ENCODE data around the gene SOWAHC.
A peak's percentile ranks its signal among the peaks of the same experiment; 100 is the strongest.
"Not testable (repeated sequence)": the region's sequence is repeated elsewhere in the genome, so short reads cannot be mapped to it uniquely, and the experiment has no call there.

Gene SOWAHC

GRCh38 chr2:109615637-109616144 lies 1.5 kb downstream of the SOWAHC start:
- peak in 1 of 4 experiments; percentile 12 for DNase-seq

DNA sequence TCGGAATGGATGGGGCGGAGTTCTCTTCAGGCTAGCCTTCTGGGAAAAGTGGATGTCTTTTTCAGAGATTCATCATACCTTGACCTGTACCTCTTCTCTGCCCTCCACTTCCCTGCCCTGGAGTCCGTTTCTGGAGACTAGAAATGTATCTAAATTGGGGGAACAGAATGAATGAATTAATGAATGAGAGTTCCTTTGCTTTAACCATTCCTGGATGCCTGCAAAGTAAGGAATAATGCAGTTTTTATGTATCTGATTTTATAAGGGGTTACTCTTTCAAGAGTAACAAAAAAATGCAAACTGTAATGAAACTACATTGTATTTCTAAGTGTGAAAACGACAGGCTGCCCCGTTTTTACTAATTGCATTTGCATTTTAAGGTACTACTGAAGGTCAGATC lies 2.0 kb downstream of the SOWAHC start:
- no peak for DNase-seq

DNA sequence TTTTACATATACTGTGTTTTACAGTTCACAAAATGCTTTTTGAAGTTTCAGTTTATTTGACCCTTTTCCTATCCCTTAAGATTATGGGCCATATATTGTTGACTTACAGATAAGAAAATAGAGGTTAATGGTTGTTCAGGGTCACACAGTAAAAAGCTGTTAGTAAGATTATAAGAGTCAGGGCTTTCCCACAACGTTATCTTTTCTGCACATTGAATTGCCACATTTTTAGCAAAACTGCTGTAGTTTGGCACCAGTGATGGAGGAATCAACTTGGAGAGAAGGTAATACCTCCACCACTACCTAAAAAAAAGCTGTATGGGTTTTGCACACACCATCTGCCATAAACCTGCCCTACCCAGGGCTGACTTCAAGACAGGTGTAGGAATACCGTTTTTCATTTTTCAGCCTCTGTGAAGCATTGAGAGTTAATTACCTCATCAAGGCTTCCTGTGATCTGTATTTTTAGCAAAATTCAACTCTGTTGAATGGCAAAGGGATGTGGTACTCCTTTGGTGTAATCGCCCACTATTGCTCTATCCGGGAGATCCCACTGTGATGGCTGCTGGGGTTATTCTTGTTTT lies 5.0 kb downstream of the SOWAHC start:
- DNase-seq: no peak

DNA sequence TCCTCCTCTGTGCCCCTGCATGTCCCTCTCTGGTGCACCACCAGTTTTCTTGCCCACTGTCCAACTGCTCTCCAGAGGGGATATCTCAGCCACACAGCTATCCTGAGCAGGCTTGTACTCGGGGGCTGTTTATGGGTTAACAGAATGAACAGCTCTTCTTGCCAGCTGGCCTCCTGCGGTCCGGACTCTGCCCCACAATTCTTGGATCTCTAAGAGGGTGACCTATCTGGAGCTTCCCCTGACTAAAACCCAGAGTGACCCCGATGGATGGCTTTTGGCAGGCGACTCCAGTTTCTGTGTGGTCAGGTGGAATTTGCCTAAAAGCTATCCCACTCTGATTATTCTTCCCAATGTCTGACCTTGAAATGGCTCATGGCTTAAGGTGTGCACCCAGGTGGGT lies 9.1 kb downstream of the SOWAHC start:
- DNase-seq: no peak

- no peak for DNase-seq
Observed at GRCh38 chr2:109623923-109624322, 9.8 kb downstream of the SOWAHC start.

DNA sequence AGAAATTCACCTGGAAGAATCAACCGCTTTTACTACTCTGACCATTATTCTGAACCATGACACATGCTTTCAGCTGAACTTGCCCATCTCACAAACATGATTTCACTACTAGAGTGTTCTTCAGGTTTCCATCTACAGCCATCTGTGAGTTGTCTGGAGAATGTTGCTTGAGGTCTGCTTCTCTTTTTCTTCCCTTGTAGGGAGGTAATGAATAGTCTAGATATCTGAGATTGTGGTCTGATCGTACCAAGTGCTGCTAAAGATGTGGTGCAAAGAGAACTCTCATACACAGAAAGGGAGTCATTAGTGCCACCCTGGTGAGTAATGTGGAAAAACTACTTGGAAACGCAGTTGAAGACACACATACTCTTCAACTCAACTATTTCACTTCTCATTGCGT lies 10.2 kb downstream of the SOWAHC start:
- DNase-seq: no peak

DNA sequence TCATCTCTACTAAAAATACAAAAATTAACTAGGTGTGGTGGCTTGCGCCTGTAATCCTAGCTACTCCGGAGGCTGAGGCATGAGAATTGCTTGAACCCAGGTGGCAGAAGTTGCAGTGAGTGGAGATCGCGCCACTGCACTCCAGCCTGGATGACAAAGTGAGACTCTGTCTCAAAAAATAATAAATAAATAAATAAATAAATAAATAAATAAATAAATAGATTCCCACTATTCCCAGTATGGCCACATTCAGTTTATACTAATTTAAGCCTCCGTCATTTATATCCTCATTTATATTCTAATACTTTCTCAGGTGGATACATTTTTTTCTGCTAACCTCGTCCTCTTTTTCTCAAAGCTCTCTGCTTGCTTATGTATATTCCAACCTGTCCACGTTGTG lies 14.2 kb downstream of the SOWAHC start:
- DNase-seq: not testable (repeated sequence)

DNA sequence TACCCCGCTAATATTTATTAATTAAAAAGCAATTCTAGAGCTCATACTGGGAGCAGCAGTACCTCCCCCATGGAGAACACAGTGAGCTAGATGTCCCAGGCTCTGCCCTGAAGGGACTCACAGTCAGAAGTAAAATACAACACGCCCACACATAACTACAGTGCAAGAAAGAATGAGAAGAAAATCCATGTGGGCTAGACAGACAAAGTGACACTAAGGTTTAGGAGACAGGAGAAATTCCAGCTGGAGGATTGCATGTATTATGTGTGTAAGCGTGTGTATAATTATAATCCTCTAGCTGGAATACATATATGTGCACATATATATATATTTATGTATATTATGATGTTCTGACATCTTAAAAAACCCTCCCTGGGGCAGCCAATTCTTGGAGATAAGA lies 15.7 kb downstream of the SOWAHC start:
- peak in 3 of 4 experiments; percentile 23 to 39 (median 29) for DNase-seq

- peak in 2 of 4 experiments; percentile 14 to 15 for DNase-seq
Observed at GRCh38 chr2:109630441-109631430, 16.6 kb downstream of the SOWAHC start.

DNA sequence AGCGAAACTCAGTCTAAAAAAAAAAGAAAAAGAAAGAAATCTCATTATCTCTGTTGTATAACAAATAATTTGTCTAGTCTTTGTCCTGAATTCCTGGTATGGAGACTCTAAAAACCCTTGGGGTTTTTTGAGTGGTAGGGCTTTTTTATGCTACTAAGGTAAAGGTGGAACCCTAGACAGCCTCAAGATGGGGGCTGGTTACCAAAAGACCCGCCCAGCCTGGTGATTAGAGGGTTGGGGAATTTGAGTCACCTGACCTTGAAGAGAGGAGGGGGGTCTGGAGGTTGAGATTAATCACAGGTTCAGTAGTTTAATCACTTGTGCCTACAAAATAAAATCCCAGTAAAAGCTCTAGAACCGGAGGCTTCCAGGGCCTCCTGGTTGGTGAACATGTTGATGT lies 17.6 kb downstream of the SOWAHC start:
- DNase-seq: no peak

GRCh38 chr2:109632158-109632789 lies 18.1 kb downstream of the SOWAHC start:
- peak in 2 of 4 experiments; percentile 9 to 11 for DNase-seq

DNA sequence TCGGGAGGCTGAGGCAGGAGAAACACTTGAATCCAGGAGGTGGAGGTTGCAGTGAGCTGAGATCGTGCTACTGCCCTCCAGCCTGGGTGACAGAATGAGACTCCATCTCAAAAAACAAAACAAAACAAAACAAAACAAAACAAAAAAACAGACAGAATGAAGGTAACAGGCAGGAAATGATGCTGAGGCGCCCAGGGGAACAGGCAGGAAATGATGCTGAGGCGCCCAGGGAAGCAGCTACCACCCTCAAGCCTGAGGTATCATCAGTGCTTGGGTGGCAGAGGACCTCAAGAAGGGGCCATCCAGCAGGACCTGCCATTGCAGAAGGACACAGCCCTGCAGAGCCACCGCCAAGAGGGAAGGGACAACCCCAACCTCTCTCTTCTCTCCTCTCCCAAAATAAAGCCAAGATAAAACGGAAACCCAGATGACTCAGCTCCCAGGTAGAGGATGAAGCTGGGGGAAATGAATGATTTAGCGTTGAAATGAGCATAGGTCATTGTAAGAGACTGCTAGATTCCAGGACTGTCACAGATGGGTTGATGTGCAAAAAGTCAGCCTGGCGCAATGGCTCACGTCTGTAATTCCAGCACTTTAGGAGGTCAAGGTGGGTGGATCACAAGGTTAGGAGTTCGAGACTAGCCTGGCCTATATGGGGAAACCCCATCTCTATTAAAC lies 19.3 kb downstream of the SOWAHC start:
- no peak for DNase-seq

DNA sequence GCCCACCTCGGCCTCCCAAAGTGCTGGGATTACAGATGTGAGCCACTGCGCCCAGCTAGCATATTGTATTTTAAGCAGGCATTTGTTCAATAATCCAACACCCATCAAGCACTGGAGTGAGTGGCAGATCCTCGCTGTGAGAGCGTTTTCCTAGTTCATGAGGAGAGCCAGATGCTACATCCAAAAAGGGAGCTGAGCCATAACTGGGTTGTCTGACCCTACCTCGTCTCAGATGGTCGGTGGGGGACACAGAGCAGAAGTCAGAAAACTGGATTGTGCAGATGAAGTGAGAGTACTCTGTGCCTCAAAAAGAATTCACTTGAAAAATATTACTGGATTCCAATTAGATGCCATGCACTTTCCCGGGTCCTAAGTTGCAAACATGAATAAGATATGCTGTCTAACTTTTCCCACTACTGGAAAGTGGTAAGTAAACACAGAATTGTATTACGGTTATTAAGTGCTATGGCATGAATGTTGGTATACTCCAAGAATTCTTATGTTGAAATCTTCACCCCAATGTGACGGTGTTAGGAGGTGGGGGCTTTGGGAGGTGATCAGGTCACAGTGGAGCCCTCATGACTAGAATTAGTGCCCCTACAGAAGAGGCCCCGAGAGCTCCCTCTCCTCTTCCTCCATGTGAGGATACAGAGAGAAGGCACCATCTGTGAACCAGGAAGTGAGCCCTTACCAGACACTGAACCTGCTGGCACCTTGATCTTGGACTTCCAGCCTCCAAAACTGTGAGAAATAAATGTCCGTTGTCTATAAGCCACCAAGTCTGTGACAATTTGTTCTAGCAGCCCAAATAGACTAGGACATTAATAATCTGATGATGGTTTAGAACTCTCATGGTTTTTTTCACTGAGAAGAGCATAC lies 21.5 kb downstream of the SOWAHC start:
- DNase-seq: peak in 1 of 4 experiments; percentile 12

DNA sequence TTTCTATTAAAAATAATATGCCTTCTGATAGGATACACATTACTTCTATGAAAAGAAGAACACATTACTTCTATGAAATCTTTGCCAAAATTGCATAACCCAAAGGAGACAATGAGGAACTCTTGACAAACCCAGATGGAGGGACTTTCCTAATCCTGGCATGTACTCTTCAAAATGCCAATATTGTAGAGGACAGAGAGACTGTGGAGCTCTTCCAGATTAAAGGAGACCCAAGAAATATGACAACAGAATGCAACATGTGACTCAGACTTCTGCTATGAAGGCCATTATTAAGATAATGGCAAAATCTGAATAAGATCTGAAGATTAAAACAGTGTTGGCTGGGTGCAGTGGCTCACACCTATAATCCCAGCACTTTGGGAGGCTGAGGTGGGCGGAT lies 22.2 kb downstream of the SOWAHC start:
- DNase-seq: peak; percentile 75 to 96 (median 86)

- peak; percentile 59 to 90 (median 74) for DNase-seq
Observed at GRCh38 chr2:109637749-109638570, 23.8 kb downstream of the SOWAHC start.

DNA sequence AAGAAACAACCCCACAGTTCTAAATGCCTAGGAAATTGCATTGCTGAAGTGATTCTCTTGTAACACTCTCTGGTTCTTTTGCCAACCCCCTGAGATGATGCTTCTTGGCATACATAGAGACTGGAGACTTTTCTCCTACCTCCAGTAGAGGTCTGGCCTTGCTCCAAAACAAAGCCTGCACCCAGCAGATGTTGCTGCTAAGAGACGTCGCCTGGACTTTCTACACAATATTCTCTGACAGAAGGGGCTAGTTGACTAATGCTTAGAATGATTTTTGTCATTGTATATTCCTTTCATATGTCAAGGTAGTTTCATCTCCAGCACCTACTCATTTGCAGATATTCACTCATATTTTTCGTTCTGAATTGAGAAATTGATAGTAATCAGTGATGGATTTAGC lies 24.6 kb downstream of the SOWAHC start:
- no peak for DNase-seq

- not testable (repeated sequence) for DNase-seq
Observed at GRCh38 chr2:109640000-109640399, 25.8 kb downstream of the SOWAHC start.

DNA sequence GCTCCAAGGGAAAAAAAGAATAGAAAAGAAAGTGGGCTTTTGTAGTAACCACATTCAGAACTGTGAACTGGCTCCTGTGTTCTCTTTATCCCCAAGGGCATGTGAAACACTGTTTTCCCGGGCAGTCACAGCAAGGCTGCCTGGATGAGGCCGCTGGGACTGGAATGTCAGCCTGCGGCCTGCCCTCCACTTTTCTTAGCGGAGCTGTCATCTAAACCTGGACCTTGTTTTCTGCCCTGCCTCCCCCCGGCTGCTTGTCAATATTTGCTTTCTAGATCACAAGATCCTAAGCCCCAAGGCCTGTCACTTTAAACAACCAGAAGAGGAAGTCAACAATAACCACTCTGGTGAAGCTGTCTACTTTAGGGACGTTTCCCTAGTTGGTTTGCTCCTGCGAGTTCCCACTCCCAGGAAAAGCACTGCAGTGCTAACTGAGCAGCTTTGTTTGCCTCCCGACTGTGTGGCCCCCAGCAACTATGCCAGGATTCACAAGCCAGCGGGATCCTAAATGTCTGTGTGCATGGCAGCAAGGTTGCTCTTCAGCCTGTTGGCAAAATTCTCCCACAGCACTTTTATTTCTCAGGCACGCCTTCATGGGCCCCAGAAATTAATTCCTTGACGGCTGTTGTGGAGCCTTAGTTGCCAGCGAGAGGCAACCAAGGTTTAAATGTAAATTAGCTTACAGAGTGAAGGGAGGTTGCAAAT lies 30.6 kb downstream of the SOWAHC start:
- DNase-seq: peak; percentile 44 to 77 (median 60)

- DNase-seq: no peak
Observed at GRCh38 chr2:109645412-109646184, 31.4 kb downstream of the SOWAHC start.

All from suppressor macrophage (primary cell).